ENCODE results near the gene SLC44A4. TPM values are rescaled to one million over a fixed set of nuclear protein-coding genes. Genes with fewer than 3 reads are reported as not detected.

SLC44A4 gene
- total and polyA plus RNA-seq, 2 of the 8 experiments (the other 6 are each of a cell fraction or from before 2014, with no cell fraction given), result 4.8 to 7.0 TPM

DNA sequence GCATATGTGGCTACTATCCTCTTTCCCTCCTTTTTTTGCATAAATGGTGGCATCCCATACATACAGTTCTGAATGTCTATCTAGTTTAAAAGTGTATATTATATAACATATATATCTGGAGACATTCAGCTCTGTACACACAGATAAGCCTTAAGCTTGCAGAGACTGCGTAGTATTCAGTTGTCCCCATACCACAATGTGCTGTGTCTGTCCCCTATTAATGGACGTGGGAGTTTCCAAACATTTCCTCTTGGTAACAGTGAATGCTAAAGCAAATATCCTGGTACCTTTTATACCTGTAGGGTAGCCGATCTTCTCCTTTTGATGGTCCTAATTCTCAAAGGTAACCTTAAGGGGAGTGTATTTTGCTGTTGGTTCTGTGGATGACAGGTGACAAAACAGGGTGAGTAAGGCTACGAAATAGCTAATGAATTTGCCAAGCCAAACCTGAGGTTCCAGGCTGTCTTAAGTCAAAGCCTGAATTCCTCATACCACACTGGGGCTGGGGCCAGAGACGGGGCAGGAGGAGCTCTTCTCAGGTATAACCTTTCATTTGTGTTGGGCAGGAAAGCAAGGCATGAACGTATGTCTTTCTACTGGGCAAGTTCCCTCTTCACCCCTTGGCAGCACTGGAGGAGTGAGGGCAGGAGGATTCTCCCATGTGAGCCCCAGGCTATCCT lies 41.0 kb upstream of the SLC44A4 start (continued):
- TF ChIP-seq, protein P1, sequence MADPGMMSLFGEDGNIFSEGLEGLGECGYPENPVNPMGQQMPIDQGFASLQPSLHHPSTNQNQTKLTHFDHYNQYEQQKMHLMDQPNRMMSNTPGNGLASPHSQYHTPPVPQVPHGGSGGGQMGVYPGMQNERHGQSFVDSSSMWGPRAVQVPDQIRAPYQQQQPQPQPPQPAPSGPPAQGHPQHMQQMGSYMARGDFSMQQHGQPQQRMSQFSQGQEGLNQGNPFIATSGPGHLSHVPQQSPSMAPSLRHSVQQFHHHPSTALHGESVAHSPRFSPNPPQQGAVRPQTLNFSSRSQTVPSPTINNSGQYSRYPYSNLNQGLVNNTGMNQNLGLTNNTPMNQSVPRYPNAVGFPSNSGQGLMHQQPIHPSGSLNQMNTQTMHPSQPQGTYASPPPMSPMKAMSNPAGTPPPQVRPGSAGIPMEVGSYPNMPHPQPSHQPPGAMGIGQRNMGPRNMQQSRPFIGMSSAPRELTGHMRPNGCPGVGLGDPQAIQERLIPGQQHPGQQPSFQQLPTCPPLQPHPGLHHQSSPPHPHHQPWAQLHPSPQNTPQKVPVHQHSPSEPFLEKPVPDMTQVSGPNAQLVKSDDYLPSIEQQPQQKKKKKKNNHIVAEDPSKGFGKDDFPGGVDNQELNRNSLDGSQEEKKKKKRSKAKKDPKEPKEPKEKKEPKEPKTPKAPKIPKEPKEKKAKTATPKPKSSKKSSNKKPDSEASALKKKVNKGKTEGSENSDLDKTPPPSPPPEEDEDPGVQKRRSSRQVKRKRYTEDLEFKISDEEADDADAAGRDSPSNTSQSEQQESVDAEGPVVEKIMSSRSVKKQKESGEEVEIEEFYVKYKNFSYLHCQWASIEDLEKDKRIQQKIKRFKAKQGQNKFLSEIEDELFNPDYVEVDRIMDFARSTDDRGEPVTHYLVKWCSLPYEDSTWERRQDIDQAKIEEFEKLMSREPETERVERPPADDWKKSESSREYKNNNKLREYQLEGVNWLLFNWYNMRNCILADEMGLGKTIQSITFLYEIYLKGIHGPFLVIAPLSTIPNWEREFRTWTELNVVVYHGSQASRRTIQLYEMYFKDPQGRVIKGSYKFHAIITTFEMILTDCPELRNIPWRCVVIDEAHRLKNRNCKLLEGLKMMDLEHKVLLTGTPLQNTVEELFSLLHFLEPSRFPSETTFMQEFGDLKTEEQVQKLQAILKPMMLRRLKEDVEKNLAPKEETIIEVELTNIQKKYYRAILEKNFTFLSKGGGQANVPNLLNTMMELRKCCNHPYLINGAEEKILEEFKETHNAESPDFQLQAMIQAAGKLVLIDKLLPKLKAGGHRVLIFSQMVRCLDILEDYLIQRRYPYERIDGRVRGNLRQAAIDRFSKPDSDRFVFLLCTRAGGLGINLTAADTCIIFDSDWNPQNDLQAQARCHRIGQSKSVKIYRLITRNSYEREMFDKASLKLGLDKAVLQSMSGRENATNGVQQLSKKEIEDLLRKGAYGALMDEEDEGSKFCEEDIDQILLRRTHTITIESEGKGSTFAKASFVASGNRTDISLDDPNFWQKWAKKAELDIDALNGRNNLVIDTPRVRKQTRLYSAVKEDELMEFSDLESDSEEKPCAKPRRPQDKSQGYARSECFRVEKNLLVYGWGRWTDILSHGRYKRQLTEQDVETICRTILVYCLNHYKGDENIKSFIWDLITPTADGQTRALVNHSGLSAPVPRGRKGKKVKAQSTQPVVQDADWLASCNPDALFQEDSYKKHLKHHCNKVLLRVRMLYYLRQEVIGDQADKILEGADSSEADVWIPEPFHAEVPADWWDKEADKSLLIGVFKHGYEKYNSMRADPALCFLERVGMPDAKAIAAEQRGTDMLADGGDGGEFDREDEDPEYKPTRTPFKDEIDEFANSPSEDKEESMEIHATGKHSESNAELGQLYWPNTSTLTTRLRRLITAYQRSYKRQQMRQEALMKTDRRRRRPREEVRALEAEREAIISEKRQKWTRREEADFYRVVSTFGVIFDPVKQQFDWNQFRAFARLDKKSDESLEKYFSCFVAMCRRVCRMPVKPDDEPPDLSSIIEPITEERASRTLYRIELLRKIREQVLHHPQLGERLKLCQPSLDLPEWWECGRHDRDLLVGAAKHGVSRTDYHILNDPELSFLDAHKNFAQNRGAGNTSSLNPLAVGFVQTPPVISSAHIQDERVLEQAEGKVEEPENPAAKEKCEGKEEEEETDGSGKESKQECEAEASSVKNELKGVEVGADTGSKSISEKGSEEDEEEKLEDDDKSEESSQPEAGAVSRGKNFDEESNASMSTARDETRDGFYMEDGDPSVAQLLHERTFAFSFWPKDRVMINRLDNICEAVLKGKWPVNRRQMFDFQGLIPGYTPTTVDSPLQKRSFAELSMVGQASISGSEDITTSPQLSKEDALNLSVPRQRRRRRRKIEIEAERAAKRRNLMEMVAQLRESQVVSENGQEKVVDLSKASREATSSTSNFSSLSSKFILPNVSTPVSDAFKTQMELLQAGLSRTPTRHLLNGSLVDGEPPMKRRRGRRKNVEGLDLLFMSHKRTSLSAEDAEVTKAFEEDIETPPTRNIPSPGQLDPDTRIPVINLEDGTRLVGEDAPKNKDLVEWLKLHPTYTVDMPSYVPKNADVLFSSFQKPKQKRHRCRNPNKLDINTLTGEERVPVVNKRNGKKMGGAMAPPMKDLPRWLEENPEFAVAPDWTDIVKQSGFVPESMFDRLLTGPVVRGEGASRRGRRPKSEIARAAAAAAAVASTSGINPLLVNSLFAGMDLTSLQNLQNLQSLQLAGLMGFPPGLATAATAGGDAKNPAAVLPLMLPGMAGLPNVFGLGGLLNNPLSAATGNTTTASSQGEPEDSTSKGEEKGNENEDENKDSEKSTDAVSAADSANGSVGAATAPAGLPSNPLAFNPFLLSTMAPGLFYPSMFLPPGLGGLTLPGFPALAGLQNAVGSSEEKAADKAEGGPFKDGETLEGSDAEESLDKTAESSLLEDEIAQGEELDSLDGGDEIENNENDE (IDR thresholded peaks at IDR 0.05; ENCODE audit: insufficient replicate concordance, low read length), result no peak
- TF ChIP-seq CBX5 (IDR thresholded peaks at IDR 0.05; ENCODE audit: low read depth, low read length) (no peak), TBP (IDR thresholded peaks at IDR 0.05; ENCODE audit: low read depth, low read length) (no peak), POLR2A (IDR thresholded peaks at IDR 0.05; ENCODE audit: control extremely low read depth in 1 of 2, low read depth in 2 of 2, low read length in 2 of 2) (no peak), CTCF (IDR thresholded peaks at IDR 0.05; ENCODE audit: control extremely low read depth in 1 of 3, insufficient read depth in 1 of 3, low read depth in 1 of 3, low read length in 3 of 3) (no peak), E2F6 (IDR thresholded peaks at IDR 0.05) (no peak)

Data from H1 (cell line).